ENCODE measurements around the gene GPATCH1. TPM values are rescaled to one million over a fixed set of nuclear protein-coding genes. Genes with fewer than 3 reads are reported as not detected.

The GPATCH1 gene
- total and polyA plus RNA-seq, 2 of the 13 experiments (the other 11 are each of a cell fraction or from before 2014, with no cell fraction given) = 6.8 to 6.9 TPM

DNA sequence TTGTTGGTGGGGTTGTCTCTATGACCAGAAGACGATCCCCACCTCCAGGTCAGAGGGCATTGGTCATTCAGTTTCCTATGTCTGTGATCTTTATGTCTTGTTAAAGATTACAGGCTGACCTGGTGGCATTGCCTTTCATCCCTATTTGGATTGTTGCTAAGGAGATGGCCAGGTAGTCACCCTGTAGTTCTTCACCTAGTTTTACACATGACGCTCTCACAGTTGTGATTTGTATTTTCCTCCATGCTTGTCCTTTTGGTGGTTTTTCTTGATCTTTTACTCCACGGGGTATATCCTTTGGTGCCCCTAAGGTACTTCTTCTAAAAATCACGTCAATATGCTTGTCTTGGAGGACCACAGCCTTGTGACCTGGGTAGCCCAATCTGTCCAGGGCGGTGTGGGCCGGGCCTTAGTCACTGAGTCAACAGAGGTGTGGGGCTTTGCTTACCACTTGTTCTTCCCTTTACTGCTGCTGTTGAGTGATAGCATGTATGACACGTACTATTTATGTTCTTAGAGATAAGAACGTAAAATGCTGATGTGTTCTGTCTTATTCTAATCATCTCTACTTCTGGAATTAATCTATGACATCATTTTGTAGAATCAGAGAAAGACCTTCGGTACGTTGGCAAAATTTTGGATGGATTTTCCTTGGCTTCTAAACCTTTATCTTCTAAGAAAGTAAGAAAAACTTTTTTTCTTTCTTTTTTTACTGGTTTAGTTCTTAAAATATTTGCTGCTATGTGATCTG lies 20.1 kb downstream of the GPATCH1 start (continued):
- peak; percentile 8; the same call in 1 of the 2 replicates for TF ChIP-seq ZNF362 (CRISPR knock-in tag; IDR thresholded peaks at IDR 0.05; ENCODE audit: borderline replicate concordance)
- TF ChIP-seq ARNT2 (CRISPR knock-in tag; IDR thresholded peaks at IDR 0.05; ENCODE audit: low read depth) = no peak
- TF ChIP-seq CHD4 (IDR thresholded peaks at IDR 0.05; ENCODE audit: borderline replicate concordance, low read length) = no peak; the same call in 1 of the 2 replicates
- TF ChIP-seq, protein P1, sequence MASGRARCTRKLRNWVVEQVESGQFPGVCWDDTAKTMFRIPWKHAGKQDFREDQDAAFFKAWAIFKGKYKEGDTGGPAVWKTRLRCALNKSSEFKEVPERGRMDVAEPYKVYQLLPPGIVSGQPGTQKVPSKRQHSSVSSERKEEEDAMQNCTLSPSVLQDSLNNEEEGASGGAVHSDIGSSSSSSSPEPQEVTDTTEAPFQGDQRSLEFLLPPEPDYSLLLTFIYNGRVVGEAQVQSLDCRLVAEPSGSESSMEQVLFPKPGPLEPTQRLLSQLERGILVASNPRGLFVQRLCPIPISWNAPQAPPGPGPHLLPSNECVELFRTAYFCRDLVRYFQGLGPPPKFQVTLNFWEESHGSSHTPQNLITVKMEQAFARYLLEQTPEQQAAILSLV (CRISPR knock-in tag; IDR thresholded peaks at IDR 0.05; ENCODE audit: borderline replicate concordance) = no peak
- no peak for TF ChIP-seq SRY (CRISPR knock-in tag; IDR thresholded peaks at IDR 0.05)
- no peak for TF ChIP-seq RELA (CRISPR knock-in tag; IDR thresholded peaks at IDR 0.05)
- TF ChIP-seq ZNF891 (CRISPR knock-in tag; IDR thresholded peaks at IDR 0.05) = no peak
- no peak for TF ChIP-seq SETDB1 (CRISPR knock-in tag; IDR thresholded peaks at IDR 0.05; ENCODE audit: borderline replicate concordance)
- TF ChIP-seq, protein P2, sequence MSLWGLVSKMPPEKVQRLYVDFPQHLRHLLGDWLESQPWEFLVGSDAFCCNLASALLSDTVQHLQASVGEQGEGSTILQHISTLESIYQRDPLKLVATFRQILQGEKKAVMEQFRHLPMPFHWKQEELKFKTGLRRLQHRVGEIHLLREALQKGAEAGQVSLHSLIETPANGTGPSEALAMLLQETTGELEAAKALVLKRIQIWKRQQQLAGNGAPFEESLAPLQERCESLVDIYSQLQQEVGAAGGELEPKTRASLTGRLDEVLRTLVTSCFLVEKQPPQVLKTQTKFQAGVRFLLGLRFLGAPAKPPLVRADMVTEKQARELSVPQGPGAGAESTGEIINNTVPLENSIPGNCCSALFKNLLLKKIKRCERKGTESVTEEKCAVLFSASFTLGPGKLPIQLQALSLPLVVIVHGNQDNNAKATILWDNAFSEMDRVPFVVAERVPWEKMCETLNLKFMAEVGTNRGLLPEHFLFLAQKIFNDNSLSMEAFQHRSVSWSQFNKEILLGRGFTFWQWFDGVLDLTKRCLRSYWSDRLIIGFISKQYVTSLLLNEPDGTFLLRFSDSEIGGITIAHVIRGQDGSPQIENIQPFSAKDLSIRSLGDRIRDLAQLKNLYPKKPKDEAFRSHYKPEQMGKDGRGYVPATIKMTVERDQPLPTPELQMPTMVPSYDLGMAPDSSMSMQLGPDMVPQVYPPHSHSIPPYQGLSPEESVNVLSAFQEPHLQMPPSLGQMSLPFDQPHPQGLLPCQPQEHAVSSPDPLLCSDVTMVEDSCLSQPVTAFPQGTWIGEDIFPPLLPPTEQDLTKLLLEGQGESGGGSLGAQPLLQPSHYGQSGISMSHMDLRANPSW (CRISPR knock-in tag; IDR thresholded peaks at IDR 0.05; ENCODE audit: borderline replicate concordance) = no peak
- TF ChIP-seq GLI4 (CRISPR knock-in tag; IDR thresholded peaks at IDR 0.05; ENCODE audit: borderline replicate concordance) = no peak
- peak; percentile 99 for TF ChIP-seq HHEX (CRISPR knock-in tag; IDR thresholded peaks at IDR 0.05)
- TF ChIP-seq, protein P3, sequence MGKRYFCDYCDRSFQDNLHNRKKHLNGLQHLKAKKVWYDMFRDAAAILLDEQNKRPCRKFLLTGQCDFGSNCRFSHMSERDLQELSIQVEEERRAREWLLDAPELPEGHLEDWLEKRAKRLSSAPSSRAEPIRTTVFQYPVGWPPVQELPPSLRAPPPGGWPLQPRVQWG (CRISPR knock-in tag; IDR thresholded peaks at IDR 0.05; ENCODE audit: borderline replicate concordance, low read depth) = no peak
- TF ChIP-seq, protein P4, sequence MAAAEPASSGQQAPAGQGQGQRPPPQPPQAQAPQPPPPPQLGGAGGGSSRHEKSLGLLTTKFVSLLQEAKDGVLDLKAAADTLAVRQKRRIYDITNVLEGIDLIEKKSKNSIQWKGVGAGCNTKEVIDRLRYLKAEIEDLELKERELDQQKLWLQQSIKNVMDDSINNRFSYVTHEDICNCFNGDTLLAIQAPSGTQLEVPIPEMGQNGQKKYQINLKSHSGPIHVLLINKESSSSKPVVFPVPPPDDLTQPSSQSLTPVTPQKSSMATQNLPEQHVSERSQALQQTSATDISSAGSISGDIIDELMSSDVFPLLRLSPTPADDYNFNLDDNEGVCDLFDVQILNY (CRISPR knock-in tag; conservative IDR thresholded peaks at IDR 0.05) = no peak
- TF ChIP-seq ZNF136 (CRISPR knock-in tag; IDR thresholded peaks at IDR 0.05; ENCODE audit: low read depth) = no peak
- no peak for TF ChIP-seq KLF13 (CRISPR knock-in tag; IDR thresholded peaks at IDR 0.05)
- peak; percentile 90 for TF ChIP-seq FOSL2 (CRISPR knock-in tag; IDR thresholded peaks at IDR 0.05)
- no peak for TF ChIP-seq ZNF652 (CRISPR knock-in tag; IDR thresholded peaks at IDR 0.05; ENCODE audit: borderline replicate concordance, low read depth)
- TF ChIP-seq ZNF674 (CRISPR knock-in tag; IDR thresholded peaks at IDR 0.05; ENCODE audit: low read depth) = no peak
- TF ChIP-seq ZNF383 (CRISPR knock-in tag; IDR thresholded peaks at IDR 0.05; ENCODE audit: borderline replicate concordance) = no peak
- TF ChIP-seq ARNTL (CRISPR knock-in tag; IDR thresholded peaks at IDR 0.05) = no peak
- no peak for TF ChIP-seq ZNF580 (CRISPR knock-in tag; IDR thresholded peaks at IDR 0.05; ENCODE audit: borderline replicate concordance, low read depth)
- TF ChIP-seq TBX3 (IDR thresholded peaks at IDR 0.05; ENCODE audit: borderline replicate concordance) = peak; percentile 88
